ENCODE measurements around the gene CHST13.

The CHST13 gene, protein sequence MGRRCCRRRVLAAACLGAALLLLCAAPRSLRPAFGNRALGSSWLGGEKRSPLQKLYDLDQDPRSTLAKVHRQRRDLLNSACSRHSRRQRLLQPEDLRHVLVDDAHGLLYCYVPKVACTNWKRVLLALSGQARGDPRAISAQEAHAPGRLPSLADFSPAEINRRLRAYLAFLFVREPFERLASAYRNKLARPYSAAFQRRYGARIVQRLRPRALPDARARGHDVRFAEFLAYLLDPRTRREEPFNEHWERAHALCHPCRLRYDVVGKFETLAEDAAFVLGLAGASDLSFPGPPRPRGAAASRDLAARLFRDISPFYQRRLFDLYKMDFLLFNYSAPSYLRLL

DNA sequence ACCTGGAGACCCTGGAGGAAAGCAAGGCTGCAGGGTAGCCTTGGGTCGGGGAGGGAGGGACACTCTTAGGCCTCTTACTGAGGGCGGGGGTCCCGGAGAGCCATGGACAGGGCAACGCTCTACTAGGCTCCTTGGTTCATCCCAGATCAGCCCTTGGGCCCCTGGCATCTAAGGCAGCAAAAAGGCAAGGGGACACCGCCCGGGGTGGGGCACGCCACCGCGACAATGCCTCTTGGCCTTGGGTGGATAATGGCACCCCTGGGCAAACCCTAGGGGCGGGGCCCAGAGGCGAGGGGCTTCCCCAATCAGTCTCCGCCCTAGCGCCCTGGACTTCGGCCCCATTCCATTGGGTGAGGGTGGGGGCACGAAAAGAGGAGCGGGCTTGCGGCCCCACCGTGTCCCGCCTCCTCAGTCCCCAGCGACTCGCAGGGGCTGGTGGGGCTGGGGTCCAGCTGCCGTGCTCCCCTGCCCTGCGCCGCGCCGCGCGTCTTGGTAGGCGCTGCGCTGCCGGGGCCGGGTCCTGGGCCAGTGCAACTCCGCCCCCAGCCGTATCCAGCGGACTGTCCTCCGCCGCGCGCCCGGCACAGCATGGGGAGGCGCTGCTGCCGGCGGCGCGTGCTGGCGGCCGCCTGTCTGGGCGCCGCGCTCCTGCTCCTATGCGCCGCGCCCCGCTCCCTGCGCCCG, at the start of gene CHST13:
CHST13 (plus strand) TSS at position 411 of the 684 bp plus-strand sequence; CDS start at position 589, 178 bp downstream.
- DNase-seq: peak; percentile 49

DNA sequence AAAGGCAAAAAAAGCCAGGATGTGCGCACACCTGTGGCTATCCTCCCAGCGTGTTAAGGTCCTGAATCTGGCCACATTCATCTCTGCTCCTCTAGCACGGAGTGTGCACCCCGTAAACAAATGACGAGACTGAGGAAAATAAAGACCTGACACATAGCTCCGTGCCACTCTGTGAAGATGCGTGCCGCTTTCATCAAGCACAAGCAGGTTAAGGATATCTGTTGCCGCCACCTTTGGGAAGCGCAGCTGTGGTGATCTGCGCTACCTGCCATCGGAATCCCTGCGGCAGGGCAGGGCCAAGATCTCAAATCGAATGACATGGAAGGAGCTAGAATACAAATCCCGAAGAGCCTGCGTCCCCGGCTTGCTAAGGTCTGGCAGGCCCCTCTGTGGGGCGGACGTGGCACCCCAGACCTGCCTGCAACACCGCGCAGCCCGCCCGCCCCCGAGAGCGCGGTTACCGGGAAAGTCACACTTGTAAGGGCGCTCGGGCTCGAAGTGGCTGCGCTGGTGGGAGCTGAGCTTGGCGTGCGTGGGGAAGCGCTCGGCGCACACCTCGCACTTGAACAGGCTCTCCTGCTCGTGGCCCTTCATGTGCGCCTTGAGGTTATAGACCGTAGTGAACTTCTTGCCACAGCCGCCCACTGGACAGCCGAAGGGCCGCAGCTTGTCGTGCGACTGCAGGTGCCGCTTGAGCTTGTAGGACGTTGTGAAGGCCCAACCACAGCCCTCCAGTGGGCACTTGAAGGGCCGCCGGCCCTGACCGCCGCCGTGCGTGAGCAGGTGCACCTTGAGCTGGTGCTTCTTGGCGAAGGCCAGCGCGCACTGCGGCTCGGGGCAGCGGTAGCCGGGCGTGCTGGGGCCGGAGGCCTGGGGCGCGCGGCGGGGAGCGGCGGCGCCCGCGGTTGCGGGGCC, 49.2 kb upstream of the CHST13 start:
- DNase-seq: peak; percentile 53

- DNase-seq: peak; percentile 92
Measured at GRCh38 chr3:126475413-126476114, 48.4 kb upstream of the CHST13 start, which contains the start of gene ZXDC. Gene ZXDC, minus strand, starts transcription at chr3:126475891. Its CDS starts 26 bp downstream, at chr3:126475865.

DNA sequence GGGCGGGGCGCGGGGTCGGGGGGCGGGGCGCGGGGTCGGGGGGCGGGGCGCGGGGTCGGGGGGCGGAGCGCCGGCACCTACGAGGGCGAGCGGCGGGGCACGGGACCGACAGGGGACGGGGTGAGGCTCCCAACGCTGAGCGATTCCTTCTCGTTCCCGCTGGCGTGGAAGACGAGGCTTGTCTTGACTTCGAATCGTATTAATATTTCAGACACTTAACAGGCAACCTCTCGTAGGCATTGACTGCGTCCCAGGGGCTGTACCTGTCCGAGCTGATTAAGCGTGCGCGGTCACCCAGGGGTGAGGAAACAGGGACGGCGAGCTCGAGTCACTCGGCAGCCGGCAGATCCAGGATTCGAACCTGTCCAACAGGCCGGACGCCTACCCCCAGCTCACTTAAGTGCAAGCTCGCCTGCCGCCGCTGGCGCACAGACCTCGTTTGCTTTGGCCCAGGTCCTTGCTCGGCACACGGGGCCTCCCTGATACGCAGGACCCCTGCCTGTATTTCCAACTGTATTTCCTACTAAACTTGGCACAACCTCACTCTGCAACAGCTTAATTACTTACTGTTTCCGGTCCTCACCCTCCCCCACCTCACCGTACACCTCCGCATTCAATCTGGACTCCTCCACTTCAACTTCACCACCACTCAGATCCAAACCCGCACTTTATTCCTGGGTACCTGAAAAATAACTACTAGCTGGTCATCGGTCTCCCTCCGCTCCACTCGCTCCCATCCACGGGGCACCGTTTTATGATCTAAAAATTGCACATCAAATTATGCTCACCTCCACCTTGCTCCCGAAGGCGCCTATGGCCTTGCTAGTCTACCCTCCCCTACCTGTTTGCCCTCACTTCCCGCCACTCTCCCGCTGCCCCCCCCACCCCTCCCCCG, 47.5 kb upstream of the CHST13 start:
- DNase-seq: peak; percentile 62

- DNase-seq: no peak
Measured at GRCh38 chr3:126477061-126477380, 46.9 kb upstream of the CHST13 start.

DNA sequence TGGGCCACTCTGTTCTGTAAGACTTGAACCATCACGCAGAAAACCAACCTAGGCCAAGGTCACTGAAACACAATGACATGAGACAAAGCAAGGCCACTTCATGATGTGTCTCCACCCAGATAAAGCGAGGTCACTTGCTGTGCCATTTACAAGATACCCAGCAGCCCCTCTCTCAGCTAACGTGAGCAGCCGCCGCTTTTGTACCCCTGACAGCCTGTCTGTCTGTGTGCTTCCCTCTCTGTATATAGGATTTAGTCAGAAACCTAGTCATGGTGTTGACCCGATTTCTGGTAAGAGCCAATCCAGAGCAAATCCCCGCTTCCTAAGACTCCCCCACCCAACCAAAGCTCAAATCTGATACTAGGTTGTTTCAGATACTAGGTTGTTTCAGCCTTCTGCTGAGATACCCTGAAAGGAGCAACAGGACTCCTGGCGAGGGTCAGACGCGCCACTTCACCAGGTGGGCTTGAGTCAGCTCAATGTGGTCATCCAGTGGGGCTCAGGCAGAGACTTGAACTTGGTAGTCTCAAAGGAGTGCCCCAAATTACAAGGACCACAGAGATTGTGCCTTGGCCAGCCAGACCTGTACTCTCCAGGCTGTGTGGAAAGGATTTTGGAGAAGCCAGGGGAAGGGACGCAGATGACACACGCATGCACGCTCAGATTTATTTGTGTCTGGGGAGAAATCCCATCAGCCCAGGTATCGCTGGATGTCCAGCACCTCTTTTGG, 45.2 kb upstream of the CHST13 start:
- no peak for DNase-seq

DNA sequence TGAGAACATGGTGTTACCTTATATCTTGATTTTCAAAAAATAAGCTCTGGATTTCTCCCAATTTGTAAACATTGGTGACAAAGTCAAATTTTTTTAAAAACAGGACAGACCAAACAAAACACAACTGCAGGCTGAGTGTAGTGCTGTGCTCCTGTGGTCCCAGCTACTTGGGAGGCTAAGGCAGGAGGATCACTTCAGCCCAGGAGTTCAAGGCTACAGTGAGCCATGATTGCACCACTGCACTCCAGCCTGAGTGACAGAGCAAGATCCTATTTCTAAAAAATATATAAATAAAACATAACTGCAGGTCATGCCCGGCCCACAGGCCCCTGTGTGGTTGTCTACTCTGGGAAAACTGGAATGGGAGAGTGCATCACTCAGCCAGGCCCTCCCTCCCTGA, 44.3 kb upstream of the CHST13 start:
- no peak for DNase-seq

GRCh38 chr3:126480206-126480605, 43.7 kb upstream of the CHST13 start:
- DNase-seq: no peak

DNA sequence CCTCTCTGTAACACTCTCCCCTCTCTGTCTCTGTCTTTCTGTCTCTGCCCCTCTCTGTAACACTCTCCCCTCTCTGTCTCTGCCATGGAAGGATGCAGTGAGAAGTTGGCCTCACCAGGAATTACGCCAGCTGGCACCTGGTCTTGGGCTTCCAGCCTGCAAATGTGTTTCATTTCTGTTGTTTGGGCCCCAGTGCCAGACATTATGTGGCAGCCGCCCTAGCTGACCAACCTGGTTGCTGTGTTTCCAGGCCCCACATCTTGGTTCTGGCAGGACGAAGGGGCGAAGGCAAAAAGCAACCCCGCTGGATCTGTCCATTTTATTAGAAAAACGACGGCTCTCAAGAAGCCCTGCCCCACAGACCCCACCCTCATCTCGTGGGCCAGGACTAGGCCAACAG, 43.1 kb upstream of the CHST13 start:
- DNase-seq: no peak

GRCh38 chr3:126481808-126482502, 42.0 kb upstream of the CHST13 start:
- no peak for DNase-seq

GRCh38 chr3:126482503-126483255, 41.3 kb upstream of the CHST13 start:
- DNase-seq: no peak

GRCh38 chr3:126483321-126483761, 40.6 kb upstream of the CHST13 start:
- no peak for DNase-seq

DNA sequence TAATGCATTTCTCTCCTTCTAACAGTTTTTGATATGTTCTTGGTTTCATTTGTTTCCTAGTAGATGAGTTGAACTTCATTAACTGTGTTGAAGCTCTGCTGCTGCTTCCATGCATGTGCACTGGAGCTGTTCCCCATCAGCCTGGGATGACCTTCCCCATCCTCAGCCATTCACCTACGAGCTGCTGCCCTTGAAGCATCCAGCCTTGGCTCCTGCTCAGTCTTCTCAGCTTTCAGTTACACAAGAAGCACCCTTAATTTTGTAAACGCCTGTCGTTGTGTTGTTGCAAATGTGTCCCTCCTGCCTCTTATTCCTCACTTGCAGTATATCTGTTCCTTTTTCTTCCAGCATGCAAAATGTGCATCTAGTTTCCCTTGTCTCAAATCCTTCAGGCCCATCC, 39.8 kb upstream of the CHST13 start:
- DNase-seq: no peak

DNA sequence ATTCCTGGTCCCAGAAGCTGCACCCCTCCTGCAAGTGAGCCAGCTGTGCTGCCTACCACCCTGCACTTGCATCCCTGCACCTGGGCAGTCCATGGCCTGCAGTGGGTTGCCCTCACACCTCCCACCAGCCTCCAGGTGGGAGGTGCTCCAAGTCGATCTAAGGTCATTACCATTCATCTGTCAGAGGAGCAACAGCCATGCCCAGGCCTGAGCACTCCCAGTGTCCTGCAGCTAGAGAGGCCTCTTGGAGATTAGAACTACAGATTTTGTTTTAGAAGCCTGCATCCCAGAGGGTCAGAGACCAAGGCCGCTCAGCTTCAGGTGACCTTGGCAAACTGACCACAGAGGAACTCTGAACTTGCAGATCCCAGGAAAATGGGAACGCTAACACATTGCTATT, 39.3 kb upstream of the CHST13 start:
- no peak for DNase-seq

DNA sequence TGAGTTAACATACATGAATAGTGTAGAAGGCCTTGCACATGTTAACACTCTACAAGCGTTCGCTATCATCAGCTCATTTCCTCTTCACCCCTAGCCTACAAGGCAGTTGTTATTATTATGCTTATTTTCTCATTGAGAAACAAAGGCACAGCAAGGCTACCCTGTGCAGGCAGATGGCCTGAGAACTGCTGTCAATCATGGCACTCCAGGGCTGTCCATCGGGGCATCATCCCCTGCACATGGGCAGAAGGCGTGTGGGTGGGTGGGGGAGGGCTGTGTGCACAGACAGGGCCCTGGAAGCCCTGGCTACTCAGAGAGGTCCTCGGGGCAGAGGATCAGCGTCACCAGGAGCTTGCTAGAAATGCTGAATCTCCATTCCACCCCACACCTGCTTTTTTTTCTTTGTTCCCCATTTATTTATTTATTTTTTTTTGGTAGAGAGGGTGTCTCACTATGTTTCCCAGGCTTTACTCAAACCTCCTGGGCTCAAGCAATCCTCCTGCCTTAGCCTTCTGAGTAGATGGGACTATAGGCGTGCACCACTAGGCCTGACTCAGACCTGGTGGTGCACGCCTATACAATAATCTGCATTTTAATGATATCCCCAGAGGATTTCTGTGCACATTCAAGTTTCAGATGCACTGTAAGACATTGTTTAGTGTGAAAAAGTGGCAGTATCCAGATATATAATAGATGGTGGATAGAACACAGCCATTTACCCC, 38.6 kb upstream of the CHST13 start:
- no peak for DNase-seq

- no peak for DNase-seq
Measured at GRCh38 chr3:126485956-126486355, 38.0 kb upstream of the CHST13 start.

GRCh38 chr3:126486360-126486847, 37.6 kb upstream of the CHST13 start:
- DNase-seq: no peak

DNA sequence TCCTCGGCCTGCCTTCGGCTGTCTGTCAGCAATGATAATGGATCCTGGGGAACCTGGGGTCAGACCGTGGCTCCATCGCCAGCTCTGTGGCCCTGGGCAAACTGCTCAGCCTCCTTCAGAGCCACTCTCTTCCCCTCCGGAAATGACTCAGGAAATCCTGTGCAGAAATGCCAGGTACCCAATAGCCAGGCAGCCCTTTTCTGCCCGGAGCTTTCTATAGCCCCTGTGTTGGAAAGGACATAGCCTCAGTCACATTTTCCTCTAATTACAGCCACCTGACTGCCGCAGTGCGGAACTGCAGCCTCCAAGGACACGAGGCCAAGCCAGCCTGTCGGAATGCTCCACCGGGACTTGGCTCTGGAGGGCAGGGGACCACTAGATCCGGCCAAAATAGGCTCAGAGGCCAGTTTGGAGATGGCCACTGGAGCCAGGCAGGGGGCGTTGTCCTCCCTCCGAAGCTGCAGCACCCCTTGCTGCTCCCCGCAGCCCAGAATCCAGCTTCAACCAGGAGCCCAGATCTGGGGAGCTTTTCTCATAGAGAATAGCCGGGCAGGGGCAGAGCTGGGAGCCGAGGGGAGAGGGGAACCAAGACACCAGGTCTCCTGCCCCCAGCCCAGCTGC, 36.7 kb upstream of the CHST13 start:
- peak; percentile 40 for DNase-seq
